Measurements from ENCODE around the gene USP44. TPM values are rescaled to one million over a fixed set of nuclear protein-coding genes. Genes with fewer than 3 reads are reported as not detected.
A peak's percentile ranks its signal among the peaks of the same experiment; 100 is the strongest.

The USP44 gene
- total and polyA plus RNA-seq, 2 of the 13 experiments (the other 11 are each of a cell fraction or from before 2014, with no cell fraction given), result 0.05 to 0.07 TPM

DNA sequence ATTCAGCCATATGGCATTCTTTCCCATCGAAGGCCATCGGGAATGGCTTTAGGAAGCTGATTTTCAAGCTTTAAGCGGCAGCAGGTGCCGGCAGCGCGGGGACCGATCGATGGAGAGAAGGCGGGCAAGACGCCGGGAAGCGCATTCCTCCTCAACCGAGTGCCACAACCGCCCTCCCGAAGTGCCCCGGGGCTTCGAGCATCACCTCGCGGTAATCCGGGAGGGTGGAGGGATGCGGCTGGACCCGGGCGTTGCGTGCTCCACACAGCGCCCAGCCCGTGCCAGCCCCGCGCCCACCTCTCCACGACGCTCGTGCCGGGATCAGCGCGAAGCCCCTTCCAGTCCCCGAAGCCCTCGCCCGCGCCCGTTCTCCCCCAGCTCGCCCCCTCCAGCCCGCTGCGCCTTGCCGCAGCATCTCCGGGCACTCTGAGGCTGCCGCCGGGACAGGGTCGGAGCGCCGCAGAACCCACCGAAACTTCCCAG lies 3.2 kb downstream of the USP44 start:
- in situ Hi-C loops (cut with HindIII; ENCODE audit: extremely low pct_ligation_motif_present, low pct_unique_long_range_greater_than_20kb), result loop anchor here (25.0 kb wide), 1 partner anchor 436 kb away; no protein-coding TSS in a partner anchor
- Histone ChIP-seq H4K20me1 (ENCODE audit: insufficient read depth, low read length) (no peaks in the 10 kb centered on the region), H3K9ac (ENCODE audit: insufficient read depth, low read depth, low read length) (no peak overlapping the region), H3K27ac (ENCODE audit: extremely low read length, insufficient read depth, low read length) (no peak overlapping the region), H3K36me3 (replicated peaks in 1 of 2; ENCODE audit: control insufficient read depth in 1 of 2, insufficient read depth in 2 of 2, low read length in 2 of 2) (no peaks in the 10 kb centered on the region), H2AFZ (ENCODE audit: low read length) (no peak overlapping the region), H3K9me3 (ENCODE audit: low read length) (peaks cover 4% of the 10 kb centered on the region), H3K4me2 (ENCODE audit: low read depth, low read length) (peak overlapping the region; percentile 49), H3K4me3 (replicated peaks in 1 of 3; ENCODE audit: insufficient read depth in 1 of 3, low read depth in 2 of 3, low read length in 3 of 3) (peak overlapping the region; percentile 37 to 60 (median 49); a peak in 4 of 6 replicates), H3K27me3 (ENCODE audit: control insufficient read depth in 1 of 2, insufficient read depth in 2 of 2, low read length in 2 of 2) (peaks cover 0 to 35% of the 10 kb centered on the region in 2 experiments; a peak in 2 of 5 replicates), H3K4me1 (ENCODE audit: insufficient read depth, low read length) (no peaks in the 10 kb centered on the region), H3K79me2 (ENCODE audit: insufficient read depth, low read length) (no peaks in the 10 kb centered on the region)
- ChIA-PET POLR2A (no interaction called here), CTCF (ENCODE audit: low intra/inter-chr PET ratio, low total read pairs) (no interaction called here)
- intact Hi-C loops (cut with micrococcal nuclease; ENCODE audit: unreplicated experiment), result no loop called here
- TF ChIP-seq ZNF550 (CRISPR knock-in tag; IDR thresholded peaks at IDR 0.05; ENCODE audit: borderline replicate concordance), result no peak
- TF ChIP-seq, protein P1, sequence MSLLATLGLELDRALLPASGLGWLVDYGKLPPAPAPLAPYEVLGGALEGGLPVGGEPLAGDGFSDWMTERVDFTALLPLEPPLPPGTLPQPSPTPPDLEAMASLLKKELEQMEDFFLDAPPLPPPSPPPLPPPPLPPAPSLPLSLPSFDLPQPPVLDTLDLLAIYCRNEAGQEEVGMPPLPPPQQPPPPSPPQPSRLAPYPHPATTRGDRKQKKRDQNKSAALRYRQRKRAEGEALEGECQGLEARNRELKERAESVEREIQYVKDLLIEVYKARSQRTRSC (CRISPR knock-in tag; IDR thresholded peaks at IDR 0.05; ENCODE audit: low read depth), result no peak
- TF ChIP-seq, protein P2, sequence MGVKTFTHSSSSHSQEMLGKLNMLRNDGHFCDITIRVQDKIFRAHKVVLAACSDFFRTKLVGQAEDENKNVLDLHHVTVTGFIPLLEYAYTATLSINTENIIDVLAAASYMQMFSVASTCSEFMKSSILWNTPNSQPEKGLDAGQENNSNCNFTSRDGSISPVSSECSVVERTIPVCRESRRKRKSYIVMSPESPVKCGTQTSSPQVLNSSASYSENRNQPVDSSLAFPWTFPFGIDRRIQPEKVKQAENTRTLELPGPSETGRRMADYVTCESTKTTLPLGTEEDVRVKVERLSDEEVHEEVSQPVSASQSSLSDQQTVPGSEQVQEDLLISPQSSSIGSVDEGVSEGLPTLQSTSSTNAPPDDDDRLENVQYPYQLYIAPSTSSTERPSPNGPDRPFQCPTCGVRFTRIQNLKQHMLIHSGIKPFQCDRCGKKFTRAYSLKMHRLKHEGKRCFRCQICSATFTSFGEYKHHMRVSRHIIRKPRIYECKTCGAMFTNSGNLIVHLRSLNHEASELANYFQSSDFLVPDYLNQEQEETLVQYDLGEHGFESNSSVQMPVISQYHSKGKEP (CRISPR knock-in tag; IDR thresholded peaks at IDR 0.05), result no peak
- TF ChIP-seq FOXK2 (IDR thresholded peaks at IDR 0.05), result no peak
- no peak for TF ChIP-seq ZNF292 (CRISPR knock-in tag; IDR thresholded peaks at IDR 0.05; ENCODE audit: borderline replicate concordance, low read depth)
- no peak for TF ChIP-seq HIVEP1 (CRISPR knock-in tag; IDR thresholded peaks at IDR 0.05)
- no peak for TF ChIP-seq HDAC1 (CRISPR knock-in tag; IDR thresholded peaks at IDR 0.05)
- TF ChIP-seq ARNTL (CRISPR knock-in tag; IDR thresholded peaks at IDR 0.05), result no peak
- TF ChIP-seq ZNF225 (CRISPR knock-in tag; IDR thresholded peaks at IDR 0.05), result no peak
- no peak for TF ChIP-seq PRMT3 (CRISPR knock-in tag; IDR thresholded peaks at IDR 0.05; ENCODE audit: borderline replicate concordance, low read depth)
- no peak for TF ChIP-seq XRCC5 (optimal IDR thresholded peaks at IDR 0.05; ENCODE audit: low read length)
- no peak for TF ChIP-seq RFX3 (CRISPR knock-in tag; IDR thresholded peaks at IDR 0.05)
- no peak for TF ChIP-seq ZNF543 (CRISPR knock-in tag; IDR thresholded peaks at IDR 0.05)
- TF ChIP-seq ZNF382 (CRISPR knock-in tag; IDR thresholded peaks at IDR 0.05; ENCODE audit: borderline replicate concordance), result no peak
- BruUV-seq (replicated peaks), result no TSS peak
- FAIRE-seq (no peak), DNase-seq (ENCODE audit: low spot score) (no peak), ATAC-seq (no peak; the same call in 1 of the 3 replicates)
- WGBS (ENCODE audit: low lambda C conversion rate), result 67% methylated on average over 36 of the region's 50 CpGs

Measured in HepG2 (cell line).